Suprapubic skin (tissue), 4 donors: ENCODE data around the gene RXFP4. TPM values are rescaled to one million over a fixed set of nuclear protein-coding genes. Genes with fewer than 3 reads are reported as not detected.

ENCODE experiments used
- DNase-seq, 2 donors: peaks; one replicate each; pipeline ENCODE4 v3.0.0-alpha.2; 2019; ENCODE audit warnings: low spot score in 2 of 2
- H3K27ac ChIP-seq: fragments of 200-600 bp; sonication (generic); one replicate; pipeline ENCODE4 v1.5.1; 2019
- H3K27me3 ChIP-seq: fragments of 200-600 bp; sonication (generic); one replicate; pipeline ENCODE4 v1.5.1; 2019
- H3K36me3 ChIP-seq: fragments of 200-600 bp; sonication (generic); one replicate; pipeline ENCODE4 v1.5.1; 2019
- H3K4me1 ChIP-seq: fragments of 200-600 bp; sonication (generic); one replicate; pipeline ENCODE4 v1.5.1; 2019
- H3K4me3 ChIP-seq: fragments of 200-600 bp; sonication (generic); one replicate; pipeline ENCODE4 v1.5.1; 2019; ENCODE audit warnings: mild to moderate bottlenecking
- H3K9me3 ChIP-seq: fragments of 200-600 bp; sonication (generic); one replicate; pipeline ENCODE4 v1.5.1; 2019
- CTCF ChIP-seq, 2 donors: fragments of 200-600 bp in 1 of 2; fragments of 450-650 bp in 1 of 2; sonication (generic) in 1 of 2; IDR thresholded peaks; one replicate each; pipeline ENCODE4 v1.5.1; 2016 to 2019; ENCODE audit warnings: antibody characterized with exemption in 2 of 2, mild to moderate bottlenecking in 1 of 2, moderate library complexity in 1 of 2
- EP300 ChIP-seq: sonication (generic); formaldehyde crosslinking; IDR thresholded peaks from one replicate; pipeline ENCODE4 v1.6.1; 2017; ENCODE audit warnings: antibody characterized with exemption
- POLR2A ChIP-seq, 2 donors: fragments of 450-650 bp; IDR thresholded peaks; one replicate each; pipeline ENCODE4 v1.6.1; 2017; ENCODE audit warnings: antibody characterized with exemption in 2 of 2, mild to moderate bottlenecking in 2 of 2, moderate library complexity in 2 of 2
- POLR2AphosphoS5 ChIP-seq, 3 donors: sonication (generic); formaldehyde crosslinking; IDR thresholded peaks; one replicate each; pipeline ENCODE4 v1.6.1; 2017; ENCODE audit warnings: antibody characterized with exemption in 3 of 3
- WGBS: methylation state at CpG from one replicate; pipeline ENCODE4 v1.1.5; 2018; 5-methylcytosine and 5-hydroxymethylcytosine counted together
- total RNA-seq, 4 donors: library from RNA; depleted of rRNA; stranded (reverse); fragments of >200 nt; gene quantifications; one replicate each; pipeline ENCODE4 v1.1.0, GENCODE V29; 2016

RXFP4 gene
- total RNA-seq, 4 donors from 2014 or later: not detected

DNA sequence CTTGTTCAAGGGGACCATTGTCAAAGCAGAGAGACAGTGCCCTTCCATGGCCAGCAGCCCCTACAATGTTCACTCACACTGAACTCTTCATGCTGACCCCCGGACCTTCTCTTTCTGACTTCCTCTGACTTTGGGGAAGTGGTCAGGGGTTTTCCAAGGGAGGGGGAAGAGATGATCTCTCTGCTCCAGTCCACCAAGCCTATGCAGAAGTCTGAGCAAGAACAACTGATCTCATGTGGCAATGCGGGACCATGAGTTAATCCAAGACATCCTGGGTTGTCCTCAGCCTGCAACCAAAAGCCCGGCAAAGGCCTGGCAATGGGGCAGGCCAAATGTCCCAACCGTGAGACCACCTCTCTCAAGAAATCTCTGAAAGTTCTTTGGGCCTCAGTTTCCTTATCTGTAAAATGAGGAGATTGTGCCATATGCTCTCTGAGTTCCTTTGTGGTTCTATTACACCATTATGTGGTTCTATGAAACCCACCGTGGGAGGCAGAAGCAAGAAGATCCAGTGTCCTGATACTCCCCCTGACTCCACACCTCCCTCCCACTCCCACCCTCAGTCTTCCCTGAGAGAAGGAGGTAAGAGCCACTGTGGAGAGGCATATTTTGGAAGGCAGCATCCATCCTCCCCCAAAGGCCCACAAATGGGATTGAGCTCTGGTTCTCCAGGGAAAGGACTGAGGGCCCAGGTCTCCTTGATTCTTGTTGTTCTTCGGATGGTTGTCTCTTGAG is 48.7 kb downstream of the RXFP4 start:
- no peaks in the 10 kb centered on the region for H3K9me3 ChIP-seq
- peaks cover 12% of the 10 kb centered on the region for H3K4me1 ChIP-seq
- H3K4me3 ChIP-seq: no peak overlapping the region
- DNase-seq: no peak
- 87% methylated on average over 6 of the region's 6 CpGs for WGBS
- H3K36me3 ChIP-seq: no peaks in the 10 kb centered on the region
- H3K27ac ChIP-seq: no peak overlapping the region
- H3K27me3 ChIP-seq: no peaks in the 10 kb centered on the region
- no peak for TF ChIP-seq POLR2AphosphoS5 (IDR thresholded peaks at IDR 0.05)
- TF ChIP-seq EP300: no peak
- TF ChIP-seq CTCF (IDR thresholded peaks at IDR 0.05): no peak
- no peak for TF ChIP-seq POLR2A (IDR thresholded peaks at IDR 0.05)

Other genes starting within 250 kb of the RXFP4 start
- gene GON4L, start 84.4 kb upstream of the RXFP4 start, total RNA-seq: 10 to 100 TPM; 27.5 to 82.6 (median 43.2) TPM
- 1 to 10 TPM; 2.2 to 3.3 (median 2.7) TPM for gene SYT11, start 82.1 kb upstream of the RXFP4 start, total RNA-seq
- 10 to 100 TPM; 18.1 to 30.8 (median 23.8) TPM for gene RIT1, start 30.3 kb upstream of the RXFP4 start, total RNA-seq
- 100 to 1,000 TPM in 1 of 4 donors, 10 to 100 TPM in 3; 33.6 to 116 (median 50.3) TPM for gene KHDC4, start 7.2 kb upstream of the RXFP4 start, total RNA-seq
- gene ARHGEF2, start 36.9 kb downstream of the RXFP4 start, total RNA-seq: 10 to 100 TPM; 13.7 to 42.1 (median 20.6) TPM
- gene SSR2, start 79.3 kb downstream of the RXFP4 start, total RNA-seq: 100 to 1,000 TPM; 160 to 278 (median 240) TPM
- 10 to 100 TPM; 32.7 to 42.7 (median 39.8) TPM for gene UBQLN4, start 112.2 kb downstream of the RXFP4 start, total RNA-seq
- 10 to 100 TPM; 27.3 to 66.6 (median 57.7) TPM for gene LAMTOR2, start 113.1 kb downstream of the RXFP4 start, total RNA-seq
- gene RAB25, start 119.5 kb downstream of the RXFP4 start, total RNA-seq: 100 to 1,000 TPM; 150 to 284 (median 205) TPM
- gene MEX3A, start 140.8 kb downstream of the RXFP4 start, total RNA-seq: 1 to 10 TPM in 2 of 4 donors, under 1 TPM in 2; 0.42 to 2.7 (median 1.0) TPM
- gene LMNA, start 173.1 kb downstream of the RXFP4 start, total RNA-seq: 100 to 1,000 TPM; 574 to 977 (median 714) TPM
- 10 to 100 TPM; 43.8 to 61.2 (median 50.2) TPM for gene SEMA4A, start 211.9 kb downstream of the RXFP4 start, total RNA-seq